HCT116 (cell line): ENCODE measurements around the gene PELI1. TPM values are rescaled to one million over a fixed set of nuclear protein-coding genes. Genes with fewer than 3 reads are reported as not detected.

Source experiments
- ATAC-seq: fragments of 200-7000 bp; cut with Tn5 transposase; 2 replicates; pipeline ENCODE4 v1.9.1; 2020; ENCODE audit warnings: mild to moderate bottlenecking, moderate library complexity
- BruUV-seq: library from RNA; stranded (reverse); fragments of 400-500 nt; replicated peaks from 2 replicates; lab custom pipeline; 2021; lab: Mats Ljungman, UMichigan
- CTCF ChIA-PET: fragments of 300-600 bp; sonication (Branson Sonifier 250); formaldehyde crosslinking; loops from one replicate; lab custom pipeline; 2021; ENCODE audit warnings: antibody characterized with exemption; lab: Charles Lee
- POLR2A ChIA-PET: fragments of 300-600, 350-600 bp; sonication (Branson Sonifier 250); formaldehyde crosslinking; loops from one replicate; lab custom pipeline; 2021; ENCODE audit warnings: antibody characterized with exemption; lab: Charles Lee
- RAD21 ChIA-PET, 2 experiments: fragments of 300-600 bp; sonication (Branson Sonifier 250); formaldehyde crosslinking; loops; one replicate each; lab custom pipeline; 2023; ENCODE audit warnings: low total read pairs in 2 of 2; ENCODE audit not compliant: uncharacterized antibody in 2 of 2, unreplicated experiment in 2 of 2, low non-redundant PET in 1 of 2; lab: Charles Lee
- DNase-seq: peaks from one replicate; pipeline ENCODE4 v3.0.0-alpha.2; 2010; ENCODE audit warnings: low read depth, low spot score
- H2AFZ ChIP-seq: fragments of 200-600 bp; shearing (Covaris generic), sonication (generic); 2 replicates; pipeline ENCODE4 v1.6.1; 2017; ENCODE audit warnings: low read depth, mixed run types, mixed read lengths, antibody characterized with exemption, low read length; ENCODE audit not compliant: poor library complexity, severe bottlenecking
- H3K27ac ChIP-seq: 2 replicates; pipeline ENCODE4 v1.5.1; 2012; ENCODE audit warnings: low read depth, low read length
- H3K27me3 ChIP-seq: fragments of 200-600 bp; sonication (generic); 2 replicates; pipeline ENCODE4 v1.6.1; 2016; ENCODE audit warnings: mixed run types, low read length, mixed read lengths; ENCODE audit not compliant: insufficient read depth
- H3K36me3 ChIP-seq, 2 experiments: fragments of 200-500 bp in 1 of 2; fragments of 200-600 bp in 1 of 2; sonication (Bioruptor generic) in 1 of 2; sonication (generic) in 1 of 2; 2 replicates each; pipeline versions ENCODE4 v1.5.1 to v1.6.1; 2014 to 2016; ENCODE audit warnings: low read length in 2 of 2, inconsistent platforms in 1 of 2, mixed read lengths in 1 of 2, mixed run types in 1 of 2; ENCODE audit not compliant: insufficient read depth in 2 of 2, control insufficient read depth in 1 of 2
- H3K4me1 ChIP-seq, 2 experiments: fragments of 200-600 bp in 1 of 2; sonication (generic) in 1 of 2; 2 replicates each; pipeline versions ENCODE4 v1.5.1 to v1.6.1; 2012 to 2017; ENCODE audit warnings: low read length in 2 of 2, inconsistent platforms in 1 of 2, mild to moderate bottlenecking in 1 of 2, mixed read lengths in 1 of 2, mixed run types in 1 of 2, moderate library complexity in 1 of 2; ENCODE audit not compliant: insufficient read depth in 2 of 2, control insufficient read depth in 1 of 2
- H3K4me2 ChIP-seq: fragments of 200-600 bp; sonication (generic); 2 replicates; pipeline ENCODE4 v1.6.1; 2017; ENCODE audit warnings: mixed run types, low read length, mixed read lengths
- H3K4me3 ChIP-seq, 2 experiments: fragments of 200-600 bp in 1 of 2; sonication (generic) in 1 of 2; replicated peaks in 1 of 2; 2 replicates each; pipeline ENCODE4 v1.5.1; 2011 to 2016; ENCODE audit warnings: low read length in 2 of 2, control low read depth in 1 of 2, low read depth in 1 of 2, mild to moderate bottlenecking in 1 of 2, mixed read lengths in 1 of 2, mixed run types in 1 of 2
- H3K79me2 ChIP-seq: fragments of 200-600 bp; sonication (generic); 2 replicates; pipeline ENCODE4 v1.6.1; 2017; ENCODE audit warnings: mild to moderate bottlenecking, mixed run types, low read length, moderate library complexity, mixed read lengths; ENCODE audit not compliant: insufficient read depth
- H3K9ac ChIP-seq: fragments of 200-600 bp; sonication (generic); 2 replicates; pipeline ENCODE4 v1.6.1; 2016; ENCODE audit warnings: low read length, mixed read lengths
- H3K9me2 ChIP-seq: fragments of 200-600 bp; sonication (generic), shearing (Covaris generic); 2 replicates; pipeline ENCODE4 v1.6.1; 2017; ENCODE audit warnings: mixed run types, mild to moderate bottlenecking, moderate library complexity; ENCODE audit not compliant: insufficient read depth
- H3K9me3 ChIP-seq, 2 experiments: fragments of 200-500 bp in 1 of 2; fragments of 200-600 bp in 1 of 2; sonication (Bioruptor generic) in 1 of 2; sonication (generic) in 1 of 2; 2 replicates each; pipeline ENCODE4 v1.6.1; 2014 to 2017; ENCODE audit warnings: low read length in 2 of 2, mixed read lengths in 2 of 2, inconsistent platforms in 1 of 2, low read depth in 1 of 2, mild to moderate bottlenecking in 1 of 2, mixed run types in 1 of 2, moderate library complexity in 1 of 2; ENCODE audit not compliant: control insufficient read depth in 1 of 2, insufficient read depth in 1 of 2
- H4K20me1 ChIP-seq: fragments of 200-600 bp; sonication (generic), shearing (Covaris generic); 2 replicates; pipeline ENCODE4 v1.6.1; 2017; ENCODE audit warnings: mixed run types, mild to moderate bottlenecking, moderate library complexity; ENCODE audit not compliant: insufficient read depth
- CEBPB ChIP-seq: IDR thresholded peaks from 2 replicates; pipeline ENCODE4 v1.6.1; 2012; ENCODE audit warnings: low read depth
- ELF1 ChIP-seq: IDR thresholded peaks from 2 replicates; pipeline ENCODE4 v1.6.1; 2012; ENCODE audit warnings: low read depth, borderline replicate concordance
- EZH2 ChIP-seq: fragments of 200-600 bp; sonication (generic); IDR thresholded peaks from 2 replicates; pipeline ENCODE4 v1.6.1; 2017; ENCODE audit warnings: antibody characterized with exemption, mixed run types
- FOSL1 ChIP-seq: IDR thresholded peaks from 2 replicates; pipeline ENCODE4 v1.6.1; 2012; ENCODE audit warnings: low read depth
- POLR2A ChIP-seq: IDR thresholded peaks from 2 replicates; pipeline ENCODE4 v1.7.0; 2011; ENCODE audit warnings: borderline replicate concordance; ENCODE audit not compliant: insufficient read depth, insufficient read length; ENCODE audit errors: extremely low read depth
- RAD21 ChIP-seq: IDR thresholded peaks from 2 replicates; pipeline ENCODE4 v1.6.1; 2012; ENCODE audit warnings: low read depth, mild to moderate bottlenecking
- SP1 ChIP-seq: IDR thresholded peaks from 2 replicates; pipeline ENCODE4 v1.6.1; 2012; ENCODE audit warnings: low read depth
- SRF ChIP-seq: IDR thresholded peaks from 2 replicates; pipeline ENCODE4 v1.6.1; 2012; ENCODE audit warnings: low read depth
- YY1 ChIP-seq: IDR thresholded peaks from 2 replicates; pipeline ENCODE4 v1.6.1; 2011; ENCODE audit warnings: low read length, low read depth, moderate library complexity, mild to moderate bottlenecking; ENCODE audit not compliant: insufficient replicate concordance; ENCODE audit errors: extremely low read depth
- intact Hi-C: fragments of 100-400 bp; cut with micrococcal nuclease; formaldehyde crosslinking; loops from 2 replicates; pipeline ENCODE4 v1.10.0; 2022
- total RNA-seq: library from RNA; stranded (reverse); gene quantifications from one replicate; pipeline ENCODE4 v1.2.1, GENCODE V29; 2021; ENCODE audit not compliant: unreplicated experiment
- TF ChIP-seq, protein P1 (sequence below), 3 experiments: fragments of 200-600 bp in 1 of 3; sonication (generic) in 1 of 3; IDR thresholded peaks in 2 of 3; conservative IDR thresholded peaks in 1 of 3; 2 replicates each; pipeline ENCODE4 v1.5.1; 2012 to 2017; ENCODE audit warnings: low read depth in 2 of 3, low read length in 2 of 3, antibody characterized with exemption in 1 of 3, borderline replicate concordance in 1 of 3, control low read depth in 1 of 3, mild to moderate bottlenecking in 1 of 3, mixed read lengths in 1 of 3, mixed run types in 1 of 3, moderate library complexity in 1 of 3; ENCODE audit not compliant: insufficient read depth in 1 of 3
- TF ChIP-seq, protein P2 (sequence below): IDR thresholded peaks from 2 replicates; pipeline ENCODE4 v1.6.1; 2012
- TF ChIP-seq, protein P3 (sequence below): IDR thresholded peaks from 2 replicates; pipeline ENCODE4 v1.6.1; 2012; ENCODE audit warnings: low read depth

PELI1 gene
- total RNA-seq, 1 experiment from 2014 or later = 7.9 TPM

DNA sequence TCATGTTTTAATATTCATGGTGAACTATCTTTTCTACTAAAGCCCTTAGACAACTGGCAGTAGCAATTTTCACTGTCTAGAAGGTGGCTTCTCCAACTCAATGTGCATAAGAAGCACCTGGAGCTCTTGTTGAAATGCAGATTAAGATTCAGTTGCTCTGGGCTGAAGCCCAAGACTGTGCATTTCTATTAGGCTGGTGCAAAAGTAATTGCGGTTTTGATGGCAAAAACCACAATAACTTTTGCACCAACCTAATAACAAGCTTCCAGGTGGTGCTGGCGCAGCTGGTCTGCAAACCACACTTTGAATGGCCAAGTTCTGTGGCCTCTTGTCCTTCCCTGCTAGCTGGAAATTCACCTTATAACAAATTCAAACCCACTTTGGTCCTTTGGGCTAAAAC, 98.3 kb downstream of the PELI1 start:
- H3K9me2 ChIP-seq = no peaks in the 10 kb centered on the region
- H3K9me3 ChIP-seq = no peaks in the 10 kb centered on the region
- H3K36me3 ChIP-seq = no peaks in the 10 kb centered on the region
- CTCF ChIA-PET = no interaction called here
- DNase-seq (no peak), ATAC-seq (no peak)
- H3K4me2 ChIP-seq = no peak overlapping the region
- no peaks in the 10 kb centered on the region; the same call in 1 of the 2 replicates for H4K20me1 ChIP-seq
- intact Hi-C loops = loop anchor here (5.0 kb wide), 1 partner anchor 831 kb away; no protein-coding TSS in a partner anchor
- H2AFZ ChIP-seq = no peak overlapping the region
- no peak overlapping the region for H3K27ac ChIP-seq
- RAD21 ChIA-PET = no interaction called here
- H3K4me1 ChIP-seq = peaks cover 0 to 6% of the 10 kb centered on the region in 2 experiments; a peak in 1 of 4 replicates
- TF ChIP-seq EZH2 (no peak), POLR2A (no peak), RAD21 (no peak), SP1 (no peak), FOSL1 (no peak), YY1 (no peak), CEBPB (no peak), SRF (no peak), ELF1 (no peak)
- TF ChIP-seq, protein P1, sequence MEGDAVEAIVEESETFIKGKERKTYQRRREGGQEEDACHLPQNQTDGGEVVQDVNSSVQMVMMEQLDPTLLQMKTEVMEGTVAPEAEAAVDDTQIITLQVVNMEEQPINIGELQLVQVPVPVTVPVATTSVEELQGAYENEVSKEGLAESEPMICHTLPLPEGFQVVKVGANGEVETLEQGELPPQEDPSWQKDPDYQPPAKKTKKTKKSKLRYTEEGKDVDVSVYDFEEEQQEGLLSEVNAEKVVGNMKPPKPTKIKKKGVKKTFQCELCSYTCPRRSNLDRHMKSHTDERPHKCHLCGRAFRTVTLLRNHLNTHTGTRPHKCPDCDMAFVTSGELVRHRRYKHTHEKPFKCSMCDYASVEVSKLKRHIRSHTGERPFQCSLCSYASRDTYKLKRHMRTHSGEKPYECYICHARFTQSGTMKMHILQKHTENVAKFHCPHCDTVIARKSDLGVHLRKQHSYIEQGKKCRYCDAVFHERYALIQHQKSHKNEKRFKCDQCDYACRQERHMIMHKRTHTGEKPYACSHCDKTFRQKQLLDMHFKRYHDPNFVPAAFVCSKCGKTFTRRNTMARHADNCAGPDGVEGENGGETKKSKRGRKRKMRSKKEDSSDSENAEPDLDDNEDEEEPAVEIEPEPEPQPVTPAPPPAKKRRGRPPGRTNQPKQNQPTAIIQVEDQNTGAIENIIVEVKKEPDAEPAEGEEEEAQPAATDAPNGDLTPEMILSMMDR (IDR thresholded peaks at IDR 0.05 in 2 of 3, conservative IDR thresholded peaks at IDR 0.05 in 1 of 3; ENCODE audit: borderline replicate concordance in 1 of 3, insufficient read depth in 1 of 3, low read depth in 2 of 3, low read length in 2 of 3) = no peak
- TF ChIP-seq, protein P2, sequence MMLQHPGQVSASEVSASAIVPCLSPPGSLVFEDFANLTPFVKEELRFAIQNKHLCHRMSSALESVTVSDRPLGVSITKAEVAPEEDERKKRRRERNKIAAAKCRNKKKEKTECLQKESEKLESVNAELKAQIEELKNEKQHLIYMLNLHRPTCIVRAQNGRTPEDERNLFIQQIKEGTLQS = no peak
- TF ChIP-seq, protein P3, sequence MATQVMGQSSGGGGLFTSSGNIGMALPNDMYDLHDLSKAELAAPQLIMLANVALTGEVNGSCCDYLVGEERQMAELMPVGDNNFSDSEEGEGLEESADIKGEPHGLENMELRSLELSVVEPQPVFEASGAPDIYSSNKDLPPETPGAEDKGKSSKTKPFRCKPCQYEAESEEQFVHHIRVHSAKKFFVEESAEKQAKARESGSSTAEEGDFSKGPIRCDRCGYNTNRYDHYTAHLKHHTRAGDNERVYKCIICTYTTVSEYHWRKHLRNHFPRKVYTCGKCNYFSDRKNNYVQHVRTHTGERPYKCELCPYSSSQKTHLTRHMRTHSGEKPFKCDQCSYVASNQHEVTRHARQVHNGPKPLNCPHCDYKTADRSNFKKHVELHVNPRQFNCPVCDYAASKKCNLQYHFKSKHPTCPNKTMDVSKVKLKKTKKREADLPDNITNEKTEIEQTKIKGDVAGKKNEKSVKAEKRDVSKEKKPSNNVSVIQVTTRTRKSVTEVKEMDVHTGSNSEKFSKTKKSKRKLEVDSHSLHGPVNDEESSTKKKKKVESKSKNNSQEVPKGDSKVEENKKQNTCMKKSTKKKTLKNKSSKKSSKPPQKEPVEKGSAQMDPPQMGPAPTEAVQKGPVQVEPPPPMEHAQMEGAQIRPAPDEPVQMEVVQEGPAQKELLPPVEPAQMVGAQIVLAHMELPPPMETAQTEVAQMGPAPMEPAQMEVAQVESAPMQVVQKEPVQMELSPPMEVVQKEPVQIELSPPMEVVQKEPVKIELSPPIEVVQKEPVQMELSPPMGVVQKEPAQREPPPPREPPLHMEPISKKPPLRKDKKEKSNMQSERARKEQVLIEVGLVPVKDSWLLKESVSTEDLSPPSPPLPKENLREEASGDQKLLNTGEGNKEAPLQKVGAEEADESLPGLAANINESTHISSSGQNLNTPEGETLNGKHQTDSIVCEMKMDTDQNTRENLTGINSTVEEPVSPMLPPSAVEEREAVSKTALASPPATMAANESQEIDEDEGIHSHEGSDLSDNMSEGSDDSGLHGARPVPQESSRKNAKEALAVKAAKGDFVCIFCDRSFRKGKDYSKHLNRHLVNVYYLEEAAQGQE = no peak
- no peaks in the 10 kb centered on the region for H3K27me3 ChIP-seq
- no peak overlapping the region for H3K4me3 ChIP-seq
- POLR2A ChIA-PET = no interaction called here
- BruUV-seq = no TSS peak
- H3K79me2 ChIP-seq = no peaks in the 10 kb centered on the region
- no peak overlapping the region for H3K9ac ChIP-seq

Other genes starting within 250 kb of the PELI1 start
- 12.4 TPM for gene VPS54, start 125.0 kb downstream of the PELI1 start, total RNA-seq